ENCODE results near the gene RNF182.
"Not testable (repeated sequence)": the region's sequence is repeated elsewhere in the genome, so short reads cannot be mapped to it uniquely, and the experiment has no call there.

The RNF182 gene

DNA sequence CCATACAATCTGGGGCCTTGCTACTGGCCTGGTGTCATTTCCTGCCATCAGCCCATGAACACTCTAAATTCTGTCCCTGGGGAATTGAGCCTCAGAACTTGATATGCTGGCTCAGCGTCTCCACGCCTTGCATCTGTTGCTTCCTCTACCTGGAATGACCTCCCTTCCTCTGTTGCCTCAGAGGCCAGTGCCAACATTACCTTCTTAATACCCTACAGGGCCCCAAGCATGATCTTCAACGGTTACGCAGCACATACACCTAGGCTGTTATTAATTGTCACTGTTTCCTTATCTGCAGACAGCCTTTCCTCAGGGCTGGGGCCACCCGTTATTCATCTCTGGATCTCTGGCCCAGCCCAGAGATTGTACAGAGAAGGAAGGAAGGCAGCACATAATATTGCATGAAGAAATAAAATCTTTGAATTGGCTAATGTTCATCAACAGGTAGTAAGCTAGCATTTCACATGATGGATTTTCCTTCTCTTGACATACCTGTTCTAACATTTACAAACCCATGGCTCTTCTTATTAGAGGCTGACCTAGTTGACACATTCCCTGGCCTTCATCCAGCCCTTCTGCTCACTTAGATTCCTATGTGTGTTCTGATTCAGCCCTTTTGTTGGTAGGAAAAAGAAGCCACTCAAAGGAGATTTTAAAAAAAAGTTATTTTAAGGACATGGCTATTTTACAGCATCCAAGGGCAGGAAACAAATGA, 8.4 kb upstream of the RNF182 start:
- no peak for FAIRE-seq
- no peak for DNase-seq (ENCODE audit: insufficient read length, low spot score)

DNA sequence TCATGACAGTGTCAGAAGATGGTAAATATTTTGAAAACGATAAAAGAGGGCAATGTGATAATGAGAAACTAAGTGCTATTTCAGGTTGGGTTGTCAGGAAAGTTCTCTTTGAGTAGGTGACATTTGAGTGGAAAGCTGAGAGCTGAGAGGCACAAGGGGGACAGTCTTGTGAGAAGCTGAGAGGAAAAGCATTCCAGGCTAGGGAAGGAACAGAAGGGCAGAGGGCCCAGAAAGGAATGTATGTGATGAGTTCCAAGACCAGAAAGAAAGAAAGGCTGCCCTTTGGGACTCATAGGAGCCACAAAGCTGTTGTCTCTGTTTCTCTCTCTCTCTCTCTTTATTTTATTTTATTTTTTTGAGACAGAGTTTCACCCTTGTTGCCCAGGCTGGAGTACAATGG, 7.6 kb upstream of the RNF182 start:
- FAIRE-seq (no peak), DNase-seq (ENCODE audit: insufficient read length, low spot score) (no peak)

DNA sequence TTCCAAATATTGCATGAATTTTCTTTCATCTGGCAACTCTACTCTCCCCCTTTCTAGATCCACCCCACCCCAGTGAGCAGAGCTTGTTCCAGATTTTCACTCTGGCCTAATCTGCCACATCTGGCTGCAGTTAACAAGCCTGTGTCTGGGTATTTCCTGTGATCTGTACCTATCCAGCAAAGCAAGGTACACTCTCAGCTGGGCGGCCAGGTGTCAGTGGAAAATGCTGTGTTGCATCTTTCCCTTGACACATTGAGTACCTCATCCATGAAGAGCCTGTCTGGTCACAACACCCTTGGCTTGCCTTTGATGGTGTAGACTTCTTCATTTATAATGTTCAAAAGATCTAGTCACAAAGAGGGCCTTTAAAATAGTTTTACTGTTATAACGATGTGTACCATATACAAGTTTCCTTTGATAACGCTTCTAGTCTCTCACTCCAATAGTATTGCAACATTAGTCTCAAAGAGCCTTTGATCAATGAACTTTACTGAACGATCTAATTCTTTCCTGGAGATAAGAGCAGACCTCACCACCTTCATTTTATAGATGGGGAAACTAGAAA, 6.0 kb upstream of the RNF182 start:
- DNase-seq (ENCODE audit: insufficient read length, low spot score) (no peak), FAIRE-seq (no peak)

DNA sequence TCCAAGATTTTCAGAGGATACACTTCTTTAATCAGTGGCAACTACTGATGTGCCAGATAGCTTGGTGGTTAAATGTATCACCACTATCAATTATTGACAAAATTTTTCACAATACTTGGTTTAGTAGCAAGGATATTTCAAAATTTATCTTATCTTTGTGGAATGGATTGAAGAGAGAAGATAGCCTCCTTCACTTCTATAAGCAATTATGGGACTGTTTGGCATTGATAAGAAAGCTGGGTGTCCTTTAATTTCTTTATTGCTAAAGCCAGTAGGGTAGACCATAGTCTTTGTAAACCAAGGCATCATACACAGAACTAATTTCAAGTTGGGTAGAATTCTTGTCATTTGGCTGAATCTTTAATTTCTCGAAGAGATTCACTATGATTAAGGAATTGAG, 4.9 kb upstream of the RNF182 start:
- no peak for FAIRE-seq

DNA sequence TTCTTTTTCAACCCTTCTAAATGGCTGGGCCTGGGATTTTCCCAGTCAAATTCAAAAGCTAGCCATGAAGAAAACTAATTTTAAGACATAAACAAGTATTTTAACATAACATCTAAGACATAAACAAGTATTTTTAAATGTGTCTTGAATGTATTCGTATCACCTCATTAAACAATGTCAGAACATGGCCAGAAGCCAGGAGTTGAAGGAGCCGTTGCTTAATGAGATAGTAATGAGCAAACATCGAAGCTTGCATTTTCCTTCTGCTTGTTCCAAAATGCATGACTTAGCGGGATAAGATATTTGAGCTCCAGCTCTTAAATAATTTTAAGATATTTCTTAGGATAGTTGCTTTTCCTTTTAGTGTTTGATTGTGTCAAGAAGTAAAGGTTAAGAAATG, 4.2 kb upstream of the RNF182 start:
- no peak for FAIRE-seq

More for the DNA sequence above, 4.9 kb upstream of the RNF182 start:
- no peak for DNase-seq (ENCODE audit: insufficient read length, low spot score)

DNA sequence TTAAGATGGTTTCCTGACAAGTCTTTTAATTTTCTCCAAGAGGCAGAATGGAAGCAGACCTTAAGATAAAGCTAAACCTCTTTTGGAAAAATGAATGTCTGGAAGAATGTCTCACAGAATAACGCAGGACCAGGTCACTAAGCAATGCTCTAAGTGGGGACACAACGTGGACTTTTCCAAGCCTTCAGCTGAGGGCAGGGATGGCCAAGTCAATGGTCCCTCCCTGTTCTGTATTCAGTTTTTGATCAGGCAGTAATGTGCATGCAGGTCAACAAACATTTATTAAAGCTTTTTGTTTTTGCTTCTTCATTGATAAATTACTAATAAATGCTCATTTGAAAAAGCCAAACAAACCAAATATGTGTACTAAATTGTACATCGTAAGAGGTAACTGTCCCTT, 2.0 kb upstream of the RNF182 start:
- no peak for DNase-seq (ENCODE audit: insufficient read length, low spot score)
- FAIRE-seq, result no peak

More for the DNA sequence above, 4.2 kb upstream of the RNF182 start:
- DNase-seq (ENCODE audit: insufficient read length, low spot score), result no peak

DNA sequence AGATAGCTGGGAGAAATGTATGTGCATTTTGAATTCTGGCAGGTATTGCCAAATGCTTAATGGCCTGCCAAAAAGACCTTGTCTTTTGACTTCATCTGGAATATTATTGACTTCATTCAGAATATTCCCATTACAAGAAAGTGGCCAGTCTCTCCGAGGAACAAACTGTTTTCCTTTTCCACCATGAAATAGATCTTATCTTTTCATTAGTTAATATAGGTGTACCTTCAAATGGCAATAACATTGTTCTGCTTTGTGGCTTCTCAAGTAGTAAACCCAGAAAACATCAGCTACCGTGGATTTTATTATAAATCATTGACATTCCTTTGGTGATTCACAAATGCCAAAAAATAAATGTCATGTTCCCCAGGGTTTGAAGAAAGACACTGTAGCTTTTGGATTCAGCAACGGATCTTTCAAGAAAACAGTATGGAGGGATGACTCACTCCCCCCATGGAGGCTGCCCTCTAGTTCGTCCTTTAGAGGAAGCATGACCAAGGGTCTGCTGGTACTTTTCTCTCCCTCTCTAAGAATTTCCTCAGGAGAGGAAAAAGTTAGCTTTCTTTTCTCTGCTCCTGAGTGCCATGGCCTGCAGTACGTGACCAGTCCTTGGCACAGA, 1.1 kb upstream of the RNF182 start:
- DNase-seq (ENCODE audit: insufficient read length, low spot score) (no peak), FAIRE-seq (no peak)

DNA sequence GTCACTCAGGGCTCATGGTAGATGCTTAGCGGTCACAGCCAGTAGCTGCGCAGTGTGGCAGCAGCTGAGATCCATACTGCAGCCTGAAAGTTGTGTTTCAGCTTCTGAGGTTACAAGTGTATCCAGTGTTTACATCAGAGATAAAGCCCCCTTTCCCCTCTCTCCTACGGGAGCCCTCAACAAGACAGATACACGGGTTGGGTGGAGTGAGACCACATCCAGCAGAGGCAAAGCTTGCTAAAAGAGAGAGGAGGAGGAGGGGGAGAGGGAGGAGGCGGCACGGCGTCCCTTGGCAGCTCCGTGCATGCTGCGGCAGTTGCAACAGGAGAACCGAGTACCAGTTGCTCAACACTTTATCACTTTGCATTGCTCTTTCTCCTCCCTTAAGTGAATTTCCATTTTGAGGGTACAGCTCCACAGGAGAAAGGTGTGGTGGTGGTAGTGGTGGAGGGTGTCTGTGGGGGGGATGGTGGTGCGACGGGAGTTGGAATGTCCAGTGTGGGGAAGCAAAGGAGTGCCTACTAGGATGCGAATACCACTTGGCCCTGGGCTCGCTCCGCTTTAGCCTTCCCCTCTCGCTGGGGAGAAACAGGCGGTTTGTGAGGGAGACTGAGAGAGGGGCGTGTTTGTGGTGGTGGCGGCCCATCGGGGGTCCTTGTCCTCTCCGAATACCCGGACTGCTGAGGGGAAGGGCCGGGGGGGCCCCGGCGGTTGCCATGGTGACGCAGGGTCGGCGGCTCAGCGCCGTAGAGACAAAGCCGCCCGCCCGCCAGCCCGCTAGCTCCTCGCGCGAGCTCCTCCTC, 405 bp upstream of the RNF182 start:
- DNase-seq (ENCODE audit: insufficient read length, low spot score) (no peak), FAIRE-seq (no peak)

DNA sequence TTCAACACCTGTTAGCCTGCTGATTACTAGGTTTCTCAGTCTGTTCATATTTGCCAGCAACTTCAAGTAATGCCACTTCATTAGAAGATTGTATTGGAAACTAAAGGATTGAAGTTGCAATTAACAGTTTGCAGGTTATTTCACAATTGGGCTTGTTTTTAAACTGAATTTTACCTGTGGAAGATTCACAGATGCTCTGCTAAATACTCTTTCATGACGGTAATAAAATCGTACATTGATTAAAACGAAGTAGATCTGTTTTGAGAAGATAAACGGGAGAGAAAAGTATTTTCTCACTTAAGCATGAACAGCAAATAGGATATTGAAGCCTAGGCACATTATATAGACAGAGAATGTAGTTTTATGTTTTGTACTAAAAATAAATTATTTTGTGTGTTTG, 1.6 kb downstream of the RNF182 start:
- FAIRE-seq, result no peak
- DNase-seq (ENCODE audit: insufficient read length, low spot score), result no peak

DNA sequence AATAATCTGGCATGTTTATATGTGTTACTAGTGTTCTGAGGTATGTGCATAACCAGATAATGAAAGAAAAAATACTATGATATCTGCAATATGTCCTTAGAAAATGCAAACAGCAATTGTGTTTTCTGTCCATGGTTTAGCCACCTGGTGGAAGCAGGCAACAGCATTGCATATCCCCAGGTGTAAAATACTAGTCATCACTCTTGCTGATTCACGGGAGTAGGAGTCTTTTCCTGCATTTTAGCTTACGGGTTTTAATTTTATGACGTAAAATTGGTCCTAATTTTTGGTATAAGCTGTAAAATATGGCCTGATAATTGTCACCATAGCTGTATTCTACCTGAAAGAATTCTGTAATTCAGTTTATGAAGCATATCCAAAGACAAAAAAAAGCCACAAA, 2.5 kb downstream of the RNF182 start:
- DNase-seq (ENCODE audit: insufficient read length, low spot score) (no peak), FAIRE-seq (no peak)

DNA sequence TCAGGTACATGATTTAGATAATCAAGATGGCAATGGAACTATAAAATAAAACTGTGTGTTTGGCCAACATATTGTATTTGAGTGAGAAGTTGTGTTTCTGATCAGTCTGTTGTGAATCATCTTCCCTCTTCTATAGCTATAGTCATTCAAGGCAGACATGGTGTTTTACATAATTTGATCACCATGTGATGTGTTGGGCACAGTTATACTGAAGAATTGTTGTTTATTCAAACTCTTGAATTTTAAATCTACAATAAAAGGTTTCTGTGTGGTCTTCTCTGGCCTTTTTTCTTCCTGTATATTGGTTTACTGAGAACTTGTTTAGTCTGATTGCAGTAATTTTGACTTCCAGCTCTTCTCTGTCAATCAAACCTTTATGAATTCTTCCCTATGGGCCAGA, 4.4 kb downstream of the RNF182 start:
- DNase-seq (ENCODE audit: insufficient read length, low spot score) (no peak), FAIRE-seq (no peak)

DNA sequence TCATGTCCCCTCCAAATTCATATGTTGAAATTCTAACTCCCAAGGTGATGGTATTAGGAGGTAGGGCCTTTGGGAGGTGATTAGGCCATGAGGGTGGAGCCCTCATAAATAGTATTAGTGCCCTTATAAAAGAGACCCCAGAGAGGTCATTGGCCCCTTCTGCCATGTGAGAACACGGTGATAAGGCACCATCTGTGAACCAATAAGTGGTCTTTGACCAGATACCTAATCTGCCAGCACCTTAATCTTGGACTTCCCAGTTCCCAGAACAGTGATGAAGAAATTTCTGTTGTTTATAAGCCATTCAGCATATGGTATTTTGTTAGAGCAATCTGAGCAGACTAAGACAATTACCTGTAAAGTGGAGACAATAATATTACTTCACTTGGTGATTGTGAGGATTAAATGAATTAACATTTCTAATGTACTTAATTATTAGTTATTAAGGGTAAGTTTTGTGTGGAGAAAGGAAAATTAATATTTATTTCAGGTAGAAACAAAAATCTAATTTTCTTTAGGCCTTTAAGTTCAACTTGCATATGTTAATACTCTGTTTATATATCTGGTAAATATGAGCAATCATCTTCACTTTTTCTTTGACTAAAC, 7.1 kb downstream of the RNF182 start:
- DNase-seq (ENCODE audit: insufficient read length, low spot score) (no peak), FAIRE-seq (no peak)

DNA sequence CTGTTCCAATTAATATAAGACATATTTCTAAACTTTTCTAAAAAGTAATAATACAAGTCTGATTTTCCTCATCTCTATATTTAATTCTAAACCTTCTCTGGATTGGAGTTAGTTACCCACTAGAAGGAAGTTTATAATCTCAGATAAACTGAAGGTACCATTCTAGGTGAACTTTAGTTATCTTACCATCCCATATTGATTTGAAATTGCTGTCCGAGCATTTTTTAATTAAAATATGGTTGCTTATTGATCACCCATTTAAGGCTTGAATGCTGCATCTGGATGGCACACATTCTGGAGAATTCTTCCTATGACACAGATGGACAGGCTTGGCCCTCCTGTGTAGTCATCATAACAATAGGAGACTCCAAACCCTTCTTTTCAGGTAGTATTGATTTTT, 8.0 kb downstream of the RNF182 start:
- DNase-seq (ENCODE audit: insufficient read length, low spot score), result no peak
- FAIRE-seq, result no peak

DNA sequence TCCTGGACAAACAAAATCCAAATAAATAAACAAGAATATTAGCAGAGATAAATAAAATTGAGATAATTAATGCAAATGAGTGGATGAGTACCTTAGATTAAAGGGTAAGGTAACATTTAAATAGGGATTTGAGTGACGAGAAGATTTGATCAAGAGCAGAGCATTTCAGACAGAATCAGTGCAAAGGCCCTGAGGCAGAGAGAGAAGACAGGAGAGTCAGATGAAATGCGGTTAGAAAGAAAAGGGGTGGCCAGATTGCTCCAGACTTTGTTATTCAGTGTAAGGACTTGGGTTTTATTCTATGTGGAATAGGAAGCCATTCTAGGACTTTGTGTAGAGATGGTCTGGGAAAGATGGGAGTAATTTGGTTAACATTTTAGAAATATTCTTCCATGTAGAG, 10.0 kb downstream of the RNF182 start:
- FAIRE-seq, result no peak
- no peak for DNase-seq (ENCODE audit: insufficient read length, low spot score)

DNA sequence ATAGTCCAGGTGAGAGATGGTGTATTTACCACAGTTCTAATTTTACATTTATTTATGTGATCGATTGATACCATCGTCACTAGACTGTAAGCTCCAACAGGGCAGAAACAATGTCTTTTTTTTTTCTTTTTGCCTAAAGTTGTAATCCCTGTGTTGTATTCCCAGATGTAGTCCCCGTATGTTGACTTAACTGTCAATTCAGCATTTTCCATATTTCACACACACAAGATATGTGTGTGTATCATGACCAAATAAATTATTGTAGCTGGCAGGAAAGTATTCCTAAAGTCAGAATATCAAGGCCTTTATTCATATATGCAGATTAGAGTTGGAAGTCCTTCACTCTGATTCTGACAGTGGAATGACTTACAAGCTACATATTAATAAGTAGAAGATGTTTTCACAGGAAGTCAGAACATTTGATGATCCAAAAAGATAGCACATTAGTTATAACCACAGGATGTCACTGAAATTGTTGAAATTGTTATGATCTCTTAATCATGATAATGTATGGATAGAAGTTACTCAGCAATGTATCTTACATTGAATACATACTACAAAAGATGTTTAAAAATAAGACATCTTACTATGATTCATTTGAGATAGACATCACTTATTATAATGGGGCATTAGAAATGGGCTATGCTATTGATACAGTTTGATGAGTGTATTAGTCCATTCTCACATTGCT, 10.6 kb downstream of the RNF182 start:
- FAIRE-seq, result no peak
- no peak for DNase-seq (ENCODE audit: insufficient read length, low spot score)

DNA sequence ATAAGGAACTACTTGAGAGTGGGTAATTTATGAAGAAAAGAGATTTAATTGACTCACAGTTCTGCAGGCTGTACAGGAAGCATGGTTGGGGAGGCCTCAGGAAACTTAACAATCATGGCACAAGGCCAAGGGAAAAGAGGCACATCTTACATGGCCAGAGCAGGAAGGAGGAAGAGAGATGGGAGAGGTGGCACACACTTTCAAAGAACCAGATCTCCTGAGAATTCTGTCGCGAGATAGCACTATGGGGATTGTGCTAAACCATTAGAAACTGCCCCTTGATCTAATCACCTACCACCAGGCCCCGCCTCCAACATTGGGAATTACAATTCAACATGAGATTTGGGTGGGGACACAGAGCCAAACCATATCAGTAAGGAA, 11.1 kb downstream of the RNF182 start:
- DNase-seq (ENCODE audit: insufficient read length, low spot score); FAIRE-seq: not testable (repeated sequence)

DNA sequence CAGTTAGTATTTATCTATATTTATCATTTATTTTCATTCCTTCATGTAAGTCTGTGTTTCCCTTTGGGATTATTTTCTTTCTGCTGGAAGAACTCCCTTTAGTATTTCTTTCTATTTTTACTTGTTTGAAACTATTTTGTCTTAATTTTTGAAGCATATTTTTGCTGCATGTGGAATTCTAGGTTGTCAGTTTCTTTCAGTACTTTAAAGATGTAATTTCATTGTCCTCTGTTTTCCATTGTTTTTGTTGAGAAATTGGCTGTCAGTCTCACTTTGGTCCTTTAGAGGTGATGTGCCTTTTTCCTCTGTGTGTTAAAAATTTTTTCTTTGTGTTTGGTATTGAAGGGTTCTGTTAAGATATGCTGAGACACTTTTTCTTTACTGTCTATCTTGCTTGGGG, 17.1 kb downstream of the RNF182 start:
- FAIRE-seq (no peak), DNase-seq (ENCODE audit: insufficient read length, low spot score) (no peak)

DNA sequence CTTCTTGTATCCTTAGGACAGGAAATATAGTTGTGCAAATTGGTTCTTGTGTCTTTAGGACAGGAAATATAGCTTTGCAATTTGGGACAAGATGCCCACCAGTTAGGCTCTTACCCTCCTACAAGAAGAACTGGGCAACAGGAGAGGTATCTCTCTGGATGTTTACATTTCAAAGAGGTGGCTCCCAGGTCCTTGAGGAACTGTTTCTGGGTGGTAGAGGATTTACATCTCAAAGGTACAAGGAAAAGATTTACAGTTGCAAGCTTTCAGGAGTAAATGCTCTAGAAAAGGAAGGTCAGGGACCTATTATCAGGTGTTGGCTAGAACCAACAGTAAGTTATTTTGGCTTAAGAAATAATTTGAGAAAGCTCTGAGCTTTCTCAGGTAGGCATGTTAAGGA, 19.2 kb downstream of the RNF182 start:
- FAIRE-seq (no peak), DNase-seq (ENCODE audit: insufficient read length, low spot score) (no peak)

DNA sequence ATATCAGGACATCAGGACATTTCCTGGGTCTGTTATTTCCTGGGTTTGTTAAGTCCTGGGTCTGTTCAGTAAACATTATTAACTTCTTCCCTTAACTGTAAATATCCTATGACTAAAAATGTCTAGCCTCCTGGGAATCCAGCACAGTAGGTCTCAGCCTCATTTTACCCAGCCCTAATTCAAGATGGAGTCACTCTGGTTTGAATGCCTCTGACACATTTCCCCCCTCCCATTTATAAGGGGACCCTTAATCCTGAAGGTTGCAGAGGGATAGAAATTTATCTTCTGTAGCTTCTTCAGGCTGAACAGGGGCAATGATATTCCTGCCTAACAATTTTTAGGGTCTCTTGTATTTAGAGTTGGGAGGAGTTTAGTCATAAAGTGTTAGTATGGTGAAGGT, 21.8 kb downstream of the RNF182 start:
- DNase-seq (ENCODE audit: insufficient read length, low spot score) (no peak), FAIRE-seq (no peak)

DNA sequence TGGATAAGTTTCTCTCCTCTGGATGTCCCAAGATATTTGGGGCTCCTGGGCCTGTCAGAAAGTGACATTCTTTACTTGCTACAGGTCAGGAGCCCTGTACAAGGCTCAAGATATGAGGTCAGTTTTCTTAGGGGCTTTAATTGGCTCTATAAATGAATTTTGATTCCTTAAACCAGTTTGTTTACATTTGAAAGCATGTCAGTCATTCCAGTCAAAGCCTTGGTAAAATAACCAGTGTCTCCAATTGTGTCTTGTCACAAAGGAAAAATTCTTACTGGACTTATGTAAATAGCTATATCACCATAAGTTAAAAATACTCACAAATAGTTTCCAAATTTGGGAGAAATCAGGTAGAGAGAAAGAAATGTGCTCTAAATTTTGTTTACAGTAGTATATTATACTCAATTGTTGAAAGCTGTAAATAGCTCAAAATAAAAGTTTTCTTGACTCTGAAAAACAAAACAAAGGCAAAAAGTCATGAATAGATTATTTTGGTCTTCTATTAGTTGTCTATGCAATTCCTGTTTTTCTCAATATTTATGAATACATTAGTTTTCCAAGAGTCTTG, 22.9 kb downstream of the RNF182 start:
- FAIRE-seq, result no peak
- no peak for DNase-seq (ENCODE audit: insufficient read length, low spot score)
